K562 (cell line): Measurements from ENCODE around the gene NAT9. TPM values are rescaled to one million over a fixed set of nuclear protein-coding genes. Genes with fewer than 3 reads are reported as not detected.

Source experiments
- ATAC-seq: fragments of 200-7000 bp; cut with Tn5 transposase; 3 replicates; pipeline ENCODE4 v1.9.1; 2020; ENCODE audit warnings: moderate library complexity
- BruUV-seq: library from RNA; stranded (reverse); fragments of 400-500 nt; replicated peaks from 2 replicates; lab custom pipeline; 2021; lab: Mats Ljungman, UMichigan
- CTCF ChIA-PET: fragments of 300-600 bp; formaldehyde crosslinking; extraction: SDS; loops from one replicate; lab custom pipeline; 2021; ENCODE audit warnings: low intra/inter-chr PET ratio; lab: Yijun Ruan, JAX
- POLR2A ChIA-PET: fragments of 300-600, 350-650 bp; sonication (Branson Sonifier 250); formaldehyde crosslinking; extraction: SDS; loops from one replicate; lab custom pipeline; 2021; ENCODE audit warnings: antibody characterized with exemption, inconsistent platforms; lab: Yijun Ruan, JAX
- DNase-seq, 4 experiments: peaks; one replicate each; pipeline versions ENCODE4 v3.0.0 to v3.0.0-alpha.2; 2011 to 2018; ENCODE audit warnings: low spot score in 3 of 4, mixed read lengths in 3 of 4; ENCODE audit errors: extremely low read depth in 1 of 4
- FAIRE-seq: peaks from 2 replicates; lab custom pipeline; 2011; peaks lifted over from hg19 to GRCh38; lab: Jason Lieb, UNC
- H2AFZ ChIP-seq: 2 replicates; pipeline ENCODE4 v1.6.0; 2011; ENCODE audit warnings: low read depth, low read length, control low read depth, inconsistent platforms
- H3K27ac ChIP-seq: fragments of 200-600 bp; 3 replicates; pipeline ENCODE4 v1.8.0; 2011; ENCODE audit warnings: low read depth, mild to moderate bottlenecking, control low read depth, inconsistent platforms, low read length, moderate library complexity, mixed read lengths; ENCODE audit errors: extremely low read depth
- H3K27me3 ChIP-seq, 2 experiments: fragments of 300-600 bp in 1 of 2; 2 replicates in 1 of 2; 3 replicates in 1 of 2; pipeline versions ENCODE4 v1.6.0 to v1.8.0; 2011; ENCODE audit warnings: inconsistent platforms in 2 of 2, low read length in 2 of 2, mild to moderate bottlenecking in 1 of 2, mixed read lengths in 1 of 2, moderate library complexity in 1 of 2; ENCODE audit not compliant: control insufficient read depth in 2 of 2, insufficient read depth in 2 of 2
- H3K36me3 ChIP-seq: fragments of 300-600 bp; 3 replicates; pipeline ENCODE4 v1.8.0; 2011; ENCODE audit warnings: mild to moderate bottlenecking, low read length, inconsistent platforms; ENCODE audit not compliant: control insufficient read depth, insufficient read depth
- H3K4me1 ChIP-seq, 2 experiments: fragments of 200-600 bp in 1 of 2; replicated peaks in 1 of 2; 2 replicates in 1 of 2; 3 replicates in 1 of 2; pipeline versions ENCODE4 v1.5.1 to v1.8.0; 2011; ENCODE audit warnings: inconsistent platforms in 2 of 2, low read length in 2 of 2, mild to moderate bottlenecking in 1 of 2, mixed read lengths in 1 of 2, moderate library complexity in 1 of 2; ENCODE audit not compliant: control insufficient read depth in 2 of 2, insufficient read depth in 2 of 2
- H3K4me2 ChIP-seq: 2 replicates; pipeline ENCODE4 v1.6.1; 2011; ENCODE audit warnings: low read length, control low read depth, inconsistent platforms, mixed read lengths; ENCODE audit not compliant: insufficient read depth
- H3K4me3 ChIP-seq: fragments of 200-600 bp; sonication (generic), shearing (Covaris generic); 2 replicates; pipeline ENCODE4 v1.5.1; 2016; ENCODE audit warnings: control low read depth, inconsistent platforms
- H3K79me2 ChIP-seq: fragments of 200-600 bp; 3 replicates; pipeline ENCODE4 v1.8.0; 2011; ENCODE audit warnings: low read length, inconsistent platforms; ENCODE audit not compliant: control insufficient read depth, insufficient read depth
- H3K9ac ChIP-seq, 2 experiments: 2 replicates each; pipeline versions ENCODE4 v1.6.0 to v1.6.1; 2011; ENCODE audit warnings: low read depth in 2 of 2, low read length in 2 of 2, control low read depth in 1 of 2, inconsistent platforms in 1 of 2, mild to moderate bottlenecking in 1 of 2, mixed read lengths in 1 of 2; ENCODE audit not compliant: insufficient read depth in 1 of 2
- H3K9me1 ChIP-seq: one replicate; pipeline ENCODE4 v1.6.0; 2011; ENCODE audit warnings: inconsistent platforms, mild to moderate bottlenecking, low read length, moderate library complexity; ENCODE audit not compliant: control insufficient read depth, insufficient read depth
- H3K9me3 ChIP-seq: replicated peaks from 2 replicates; pipeline ENCODE4 v1.5.1; 2011; ENCODE audit warnings: low read depth, low read length, inconsistent platforms; ENCODE audit not compliant: control insufficient read depth, insufficient read depth
- H4K20me1 ChIP-seq: replicated peaks from 2 replicates; pipeline ENCODE4 v1.6.1; 2011; ENCODE audit warnings: low read length, inconsistent platforms, mixed read lengths; ENCODE audit not compliant: control insufficient read depth, insufficient read depth
- CHD1 ChIP-seq: fragments of 200-600 bp; sonication (generic); IDR thresholded peaks from one replicate; pipeline ENCODE4 v1.6.1; 2012; ENCODE audit warnings: mild to moderate bottlenecking, moderate library complexity, low read length, inconsistent platforms
- CREB3 ChIP-seq: fragments of 450-650 bp; conservative IDR thresholded peaks from 2 replicates; pipeline ENCODE4 v1.6.1; 2016; ENCODE audit warnings: missing genetic modification characterization, low read depth, mild to moderate bottlenecking, missing compliant biosample characterization, moderate library complexity
- ELF2 ChIP-seq: fragments of 250-450 bp; sonication (Bioruptor Pico); IDR thresholded peaks from 2 replicates; pipeline ENCODE4 v1.5.0; 2021; ENCODE audit warnings: mild to moderate bottlenecking
- NCOR1 ChIP-seq: fragments of 450-650 bp; IDR thresholded peaks from 2 replicates; pipeline ENCODE4 v1.6.1; 2016; ENCODE audit warnings: mild to moderate bottlenecking, moderate library complexity
- NFIC ChIP-seq: fragments of 450-650 bp; IDR thresholded peaks from 2 replicates; pipeline ENCODE4 v1.6.1; 2017; ENCODE audit warnings: mild to moderate bottlenecking, inconsistent platforms
- NR3C1 ChIP-seq: sonication (generic); formaldehyde crosslinking; IDR thresholded peaks from 2 replicates; pipeline ENCODE4 v1.8.1; 2022; ENCODE audit warnings: missing genetic modification reagents
- XRCC4 ChIP-seq: IDR thresholded peaks from one replicate; pipeline ENCODE4 v1.6.1; 2011; ENCODE audit not compliant: insufficient read depth, insufficient read length; ENCODE audit errors: extremely low read depth
- ZNF696 ChIP-seq: fragments of 250-450 bp; sonication (Bioruptor Pico); conservative IDR thresholded peaks from 2 replicates; pipeline ENCODE4 v1.4.0; 2020; ENCODE audit warnings: mild to moderate bottlenecking, moderate library complexity
- WGBS: fragments of 100-300 bp; shearing (Covaris generic); methylation state at CpG from one replicate; pipeline ENCODE4 v1.1.6; 2016; ENCODE audit warnings: low coverage, mixed read lengths; ENCODE audit not compliant: insufficient coverage; ENCODE audit errors: missing lambda C conversion rate; 5-methylcytosine and 5-hydroxymethylcytosine counted together
- in situ Hi-C: fragments of 300-500 bp; cut with MboI; formaldehyde crosslinking; loops from 4 replicates; pipeline ENCODE4 v1.15.0; 2018; ENCODE audit warnings: inconsistent platforms, mixed read lengths
- intact Hi-C: fragments of 100-400 bp; cut with micrococcal nuclease; formaldehyde crosslinking; loops from 2 replicates; pipeline ENCODE4 v1.14.2; 2022
- polyA plus RNA-seq, 8 experiments: library from polyadenylated mRNA; depleted of rRNA in 4 of 8; stranded (reverse) in 5 of 8; unstranded in 3 of 8; fragments of >200 nt; fragmentation: Nextera tagmentation in 2 of 8; fragmentation: Illumina TruSeq in 1 of 8; extraction: Ambion mirVana in 2 of 8; extraction: Trizol in 1 of 8; gene quantifications; 2 replicates each; pipeline versions ENCODE4 v1.2.1 to v1.2.3, GENCODE V29; 2011 to 2014; ENCODE audit warnings: inconsistent platforms in 1 of 8, missing spikeins in 1 of 8
- total RNA-seq, 7 experiments: library from RNA; depleted of rRNA in 6 of 7; stranded (reverse); fragments of >200 nt in 6 of 7; fragmentation: Illumina TruSeq in 2 of 7; extraction: Trizol in 2 of 7; gene quantifications; 2 replicates each; pipeline versions ENCODE4 v1.2.1 to v1.2.3, GENCODE V29; 2011 to 2021; ENCODE audit warnings: low replicate concordance in 1 of 7
- TF ChIP-seq, protein P1 (sequence below): fragments of 250-450 bp; sonication (Bioruptor Pico); IDR thresholded peaks from 2 replicates; pipeline ENCODE4 v1.8.0; 2022; ENCODE audit warnings: inconsistent platforms
- TF ChIP-seq, protein P2 (sequence below): sonication (generic); formaldehyde crosslinking; IDR thresholded peaks from 2 replicates; pipeline ENCODE4 v1.9.0; 2022; ENCODE audit warnings: mild to moderate bottlenecking, missing genetic modification reagents

NAT9 gene
- total and polyA plus RNA-seq, 9 of the 15 experiments (the other 6 are each of a cell fraction or from before 2014, with no cell fraction given) = 4.2 to 63.6 (median 40.8) TPM

DNA sequence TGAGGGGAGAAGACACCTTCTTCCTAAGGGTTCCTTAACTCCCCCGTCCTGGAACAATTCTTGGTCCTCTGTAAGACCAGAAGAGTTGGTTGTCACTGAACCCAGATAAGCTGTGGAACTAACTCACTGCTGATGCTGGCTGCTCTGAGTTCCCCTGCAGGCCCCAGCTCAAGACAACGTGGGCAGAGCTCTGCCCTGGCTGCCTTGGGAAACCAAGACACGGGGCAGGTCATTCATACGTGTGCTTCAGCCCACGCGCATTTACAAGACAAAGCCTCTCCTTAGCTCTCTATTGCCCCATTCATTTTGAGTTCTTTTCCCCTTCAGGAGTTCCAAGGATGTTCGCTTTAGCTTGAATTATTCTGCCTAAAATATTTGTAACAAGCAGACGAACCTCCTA is 3.4 kb upstream of the NAT9 start:
- no peak overlapping the region for H3K27ac ChIP-seq
- no peak for FAIRE-seq
- TF ChIP-seq CHD1 (no peak), XRCC4 (no peak), NFIC (no peak), NCOR1 (no peak), ZNF696 (CRISPR knock-in tag) (no peak), NR3C1 (no peak), ELF2 (no peak), CREB3 (tag) (no peak)
- TF ChIP-seq, protein P1, sequence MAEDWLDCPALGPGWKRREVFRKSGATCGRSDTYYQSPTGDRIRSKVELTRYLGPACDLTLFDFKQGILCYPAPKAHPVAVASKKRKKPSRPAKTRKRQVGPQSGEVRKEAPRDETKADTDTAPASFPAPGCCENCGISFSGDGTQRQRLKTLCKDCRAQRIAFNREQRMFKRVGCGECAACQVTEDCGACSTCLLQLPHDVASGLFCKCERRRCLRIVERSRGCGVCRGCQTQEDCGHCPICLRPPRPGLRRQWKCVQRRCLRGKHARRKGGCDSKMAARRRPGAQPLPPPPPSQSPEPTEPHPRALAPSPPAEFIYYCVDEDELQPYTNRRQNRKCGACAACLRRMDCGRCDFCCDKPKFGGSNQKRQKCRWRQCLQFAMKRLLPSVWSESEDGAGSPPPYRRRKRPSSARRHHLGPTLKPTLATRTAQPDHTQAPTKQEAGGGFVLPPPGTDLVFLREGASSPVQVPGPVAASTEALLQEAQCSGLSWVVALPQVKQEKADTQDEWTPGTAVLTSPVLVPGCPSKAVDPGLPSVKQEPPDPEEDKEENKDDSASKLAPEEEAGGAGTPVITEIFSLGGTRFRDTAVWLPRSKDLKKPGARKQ (CRISPR knock-in tag) = no peak
- TF ChIP-seq, protein P2, sequence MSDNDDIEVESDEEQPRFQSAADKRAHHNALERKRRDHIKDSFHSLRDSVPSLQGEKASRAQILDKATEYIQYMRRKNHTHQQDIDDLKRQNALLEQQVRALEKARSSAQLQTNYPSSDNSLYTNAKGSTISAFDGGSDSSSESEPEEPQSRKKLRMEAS = no peak
- TF ChIP-seq, all 486 proteins: peak for 0
- WGBS = 71% methylated on average over 8 of the region's 8 CpGs
- no peaks in the 10 kb centered on the region for H3K9me1 ChIP-seq
- H2AFZ ChIP-seq = no peak overlapping the region
- CTCF ChIA-PET = no interaction called here
- H3K9me3 ChIP-seq = no peaks in the 10 kb centered on the region
- ATAC-seq = no peak
- POLR2A ChIA-PET = interaction anchor here (0.6 to 0.7 kb wide), 2 partner anchors 8 to 15 kb away, joined by 3 to 4 read pairs; no protein-coding TSS in a partner anchor
- peaks cover 26% of the 10 kb centered on the region for H3K79me2 ChIP-seq
- peaks cover 11% of the 10 kb centered on the region; the same call in 1 of the 2 replicates for H4K20me1 ChIP-seq
- H3K4me2 ChIP-seq = no peak overlapping the region
- H3K36me3 ChIP-seq = peaks cover 19% of the 10 kb centered on the region; the same call in 2 of the 3 replicates
- DNase-seq = no peak
- H3K4me1 ChIP-seq = peaks cover 8 to 20% of the 10 kb centered on the region in 2 experiments; a peak in 4 of 5 replicates
- no TSS peak for BruUV-seq
- H3K27me3 ChIP-seq = no peaks in the 10 kb centered on the region
- no peak overlapping the region for H3K4me3 ChIP-seq
- intact Hi-C loops = no loop called here
- no peak overlapping the region for H3K9ac ChIP-seq
- in situ Hi-C loops = no loop called here
